Uterus (tissue), 2 donors: Measurements from ENCODE around the gene ITGAD.

Source experiments
- POLR2A ChIP-seq, 2 donors: fragments of 450-650 bp; IDR thresholded peaks; one replicate each; pipeline ENCODE4 v1.6.1; 2016; ENCODE audit warnings: antibody characterized with exemption in 2 of 2, mild to moderate bottlenecking in 1 of 2, moderate library complexity in 1 of 2
- TF ChIP-seq, protein P1 (sequence below), 4 experiments: fragments of 200-600 bp in 2 of 4; fragments of 450-650 bp in 2 of 4; sonication (generic) in 2 of 4; IDR thresholded peaks; one replicate each; pipeline ENCODE4 v1.5.1; 2016 to 2019; ENCODE audit warnings: antibody characterized with exemption in 4 of 4, mild to moderate bottlenecking in 2 of 4, moderate library complexity in 1 of 4

- no peak for TF ChIP-seq POLR2A (IDR thresholded peaks at IDR 0.05)
- TF ChIP-seq, protein P1, sequence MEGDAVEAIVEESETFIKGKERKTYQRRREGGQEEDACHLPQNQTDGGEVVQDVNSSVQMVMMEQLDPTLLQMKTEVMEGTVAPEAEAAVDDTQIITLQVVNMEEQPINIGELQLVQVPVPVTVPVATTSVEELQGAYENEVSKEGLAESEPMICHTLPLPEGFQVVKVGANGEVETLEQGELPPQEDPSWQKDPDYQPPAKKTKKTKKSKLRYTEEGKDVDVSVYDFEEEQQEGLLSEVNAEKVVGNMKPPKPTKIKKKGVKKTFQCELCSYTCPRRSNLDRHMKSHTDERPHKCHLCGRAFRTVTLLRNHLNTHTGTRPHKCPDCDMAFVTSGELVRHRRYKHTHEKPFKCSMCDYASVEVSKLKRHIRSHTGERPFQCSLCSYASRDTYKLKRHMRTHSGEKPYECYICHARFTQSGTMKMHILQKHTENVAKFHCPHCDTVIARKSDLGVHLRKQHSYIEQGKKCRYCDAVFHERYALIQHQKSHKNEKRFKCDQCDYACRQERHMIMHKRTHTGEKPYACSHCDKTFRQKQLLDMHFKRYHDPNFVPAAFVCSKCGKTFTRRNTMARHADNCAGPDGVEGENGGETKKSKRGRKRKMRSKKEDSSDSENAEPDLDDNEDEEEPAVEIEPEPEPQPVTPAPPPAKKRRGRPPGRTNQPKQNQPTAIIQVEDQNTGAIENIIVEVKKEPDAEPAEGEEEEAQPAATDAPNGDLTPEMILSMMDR (IDR thresholded peaks at IDR 0.05): no peak
Observed at GRCh38 chr16:31429314-31429713, 36.2 kb downstream of the ITGAD start.
